ENCODE results near the gene STK32B.
"Not testable (repeated sequence)": the region's sequence is repeated elsewhere in the genome, so short reads cannot be mapped to it uniquely, and the experiment has no call there.

Gene STK32B

GRCh38 chr4:5054532-5054931 lies 3.3 kb downstream of the STK32B start:
- TF ChIP-seq CTCF (conservative IDR thresholded peaks at IDR 0.05; ENCODE audit: control insufficient read depth, insufficient read depth, low read depth, low read length), result no peak
- H3K4me3 ChIP-seq (ENCODE audit: control insufficient read depth, low read depth, low read length), result no peak overlapping the region
- DNase-seq (ENCODE audit: low read depth), result no peak

GRCh38 chr4:5055411-5055810 lies 4.1 kb downstream of the STK32B start:
- DNase-seq (ENCODE audit: low read depth), result no peak
- no peak overlapping the region for H3K4me3 ChIP-seq (ENCODE audit: control insufficient read depth, low read depth, low read length)
- no peak for TF ChIP-seq CTCF (conservative IDR thresholded peaks at IDR 0.05; ENCODE audit: control insufficient read depth, insufficient read depth, low read depth, low read length)

GRCh38 chr4:5066101-5066500 lies 14.8 kb downstream of the STK32B start:
- DNase-seq (ENCODE audit: low read depth), result no peak
- no peak overlapping the region for H3K4me3 ChIP-seq (ENCODE audit: control insufficient read depth, low read depth, low read length)
- TF ChIP-seq CTCF (conservative IDR thresholded peaks at IDR 0.05; ENCODE audit: control insufficient read depth, insufficient read depth, low read depth, low read length), result no peak

GRCh38 chr4:5066968-5067367 lies 15.7 kb downstream of the STK32B start:
- not testable (repeated sequence) for H3K4me3 ChIP-seq (ENCODE audit: control insufficient read depth, low read depth, low read length); DNase-seq (ENCODE audit: low read depth)

- H3K4me3 ChIP-seq (ENCODE audit: control insufficient read depth, low read depth, low read length), result no peak overlapping the region
- TF ChIP-seq CTCF (conservative IDR thresholded peaks at IDR 0.05; ENCODE audit: control insufficient read depth, insufficient read depth, low read depth, low read length), result no peak
- no peak for DNase-seq (ENCODE audit: low read depth)
Measured at GRCh38 chr4:5067908-5068307, 16.6 kb downstream of the STK32B start.

- no peak overlapping the region for H3K4me3 ChIP-seq (ENCODE audit: control insufficient read depth, low read depth, low read length)
- DNase-seq (ENCODE audit: low read depth), result no peak
- no peak for TF ChIP-seq CTCF (conservative IDR thresholded peaks at IDR 0.05; ENCODE audit: control insufficient read depth, insufficient read depth, low read depth, low read length)
Measured at GRCh38 chr4:5069901-5070300, 18.6 kb downstream of the STK32B start.

GRCh38 chr4:5072948-5073347 lies 21.7 kb downstream of the STK32B start:
- TF ChIP-seq CTCF (conservative IDR thresholded peaks at IDR 0.05; ENCODE audit: control insufficient read depth, insufficient read depth, low read depth, low read length), result no peak
- no peak for DNase-seq (ENCODE audit: low read depth)
- no peak overlapping the region for H3K4me3 ChIP-seq (ENCODE audit: control insufficient read depth, low read depth, low read length)

All from fibroblast of mammary gland (primary cell).